Testis (tissue), 5 donors: Measurements from ENCODE around the gene FIGN. TPM values are rescaled to one million over a fixed set of nuclear protein-coding genes. Genes with fewer than 3 reads are reported as not detected.
A peak's percentile ranks its signal among the peaks of the same experiment; 100 is the strongest.

Experiments used
- DNase-seq: peaks from one replicate; pipeline ENCODE4 v3.0.0-alpha.2; 2019
- H3K27ac ChIP-seq, 2 donors: fragments of 200-600 bp; sonication (generic); one replicate each; pipeline ENCODE4 v1.5.1; 2019
- H3K27me3 ChIP-seq: fragments of 200-600 bp; sonication (generic); one replicate; pipeline ENCODE4 v1.5.1; 2019
- H3K36me3 ChIP-seq: fragments of 200-600 bp; sonication (generic); one replicate; pipeline ENCODE4 v1.5.1; 2017; ENCODE audit warnings: low read depth; ENCODE audit errors: missing control alignments
- H3K4me1 ChIP-seq: fragments of 200-600 bp; sonication (generic); one replicate; pipeline ENCODE4 v1.5.1; 2019
- H3K4me3 ChIP-seq, 2 donors: fragments of 200-600 bp; sonication (generic); one replicate each; pipeline ENCODE4 v1.5.1; 2017 to 2019
- H3K9me3 ChIP-seq: fragments of 200-600 bp; sonication (generic); one replicate; pipeline ENCODE4 v1.5.1; 2017
- POLR2A ChIP-seq: fragments of 450-650 bp; IDR thresholded peaks from one replicate; pipeline ENCODE4 v1.6.1; 2017; ENCODE audit warnings: antibody characterized with exemption, mild to moderate bottlenecking, moderate library complexity
- WGBS, 2 donors: methylation state at CpG; one replicate each; pipeline ENCODE4 v1.1.5; 2018; 5-methylcytosine and 5-hydroxymethylcytosine counted together
- intact Hi-C: fragments of 100-400 bp; cut with DNase I; formaldehyde crosslinking; loops from one replicate; pipeline ENCODE4 v1.15.1; 2023; ENCODE audit warnings: low total_unique reads
- long read RNA-seq, 2 donors: transcript quantifications; one replicate each; lab custom pipeline, GENCODE V29; 2026
- polyA plus RNA-seq: library from polyadenylated mRNA; stranded (reverse); fragments of 350-450 nt; fragmentation: Illumina TruSeq; extraction: RNeasy Lipid Tissue Mini Kit (QIAGEN cat#74804); gene quantifications from one replicate; pipeline ENCODE4 v1.2.3, GENCODE V29; 2014; ENCODE audit warnings: low read depth, low replicate concordance; ENCODE audit not compliant: insufficient read depth
- total RNA-seq, 2 donors: library from RNA; depleted of rRNA; stranded (reverse); fragments of >200 nt; gene quantifications; one replicate each; pipeline ENCODE4 v1.2.3, GENCODE V29; 2016
- TF ChIP-seq, protein P1 (sequence below), 3 experiments: fragments of 450-650 bp in 2 of 3; fragments of 200-600 bp in 1 of 3; sonication (generic) in 1 of 3; IDR thresholded peaks; one replicate each; pipeline ENCODE4 v1.5.1; 2016 to 2019; ENCODE audit warnings: antibody characterized with exemption in 3 of 3, mild to moderate bottlenecking in 2 of 3, moderate library complexity in 1 of 3

FIGN gene, protein sequence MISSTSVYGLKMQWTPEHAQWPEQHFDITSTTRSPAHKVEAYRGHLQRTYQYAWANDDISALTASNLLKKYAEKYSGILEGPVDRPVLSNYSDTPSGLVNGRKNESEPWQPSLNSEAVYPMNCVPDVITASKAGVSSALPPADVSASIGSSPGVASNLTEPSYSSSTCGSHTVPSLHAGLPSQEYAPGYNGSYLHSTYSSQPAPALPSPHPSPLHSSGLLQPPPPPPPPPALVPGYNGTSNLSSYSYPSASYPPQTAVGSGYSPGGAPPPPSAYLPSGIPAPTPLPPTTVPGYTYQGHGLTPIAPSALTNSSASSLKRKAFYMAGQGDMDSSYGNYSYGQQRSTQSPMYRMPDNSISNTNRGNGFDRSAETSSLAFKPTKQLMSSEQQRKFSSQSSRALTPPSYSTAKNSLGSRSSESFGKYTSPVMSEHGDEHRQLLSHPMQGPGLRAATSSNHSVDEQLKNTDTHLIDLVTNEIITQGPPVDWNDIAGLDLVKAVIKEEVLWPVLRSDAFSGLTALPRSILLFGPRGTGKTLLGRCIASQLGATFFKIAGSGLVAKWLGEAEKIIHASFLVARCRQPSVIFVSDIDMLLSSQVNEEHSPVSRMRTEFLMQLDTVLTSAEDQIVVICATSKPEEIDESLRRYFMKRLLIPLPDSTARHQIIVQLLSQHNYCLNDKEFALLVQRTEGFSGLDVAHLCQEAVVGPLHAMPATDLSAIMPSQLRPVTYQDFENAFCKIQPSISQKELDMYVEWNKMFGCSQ
- total RNA-seq: 1 to 10 TPM; 3.6 to 3.9 TPM
- 3.5 TPM for polyA plus RNA-seq
- long read RNA-seq, donor 1, full-length matches to known transcripts: 2 of 2 reads
- long read RNA-seq, donor 1, partial matches to known transcripts: 0 of 2 reads
- long read RNA-seq, donor 1, other reads (novel, unspliced or antisense): 0 of 2 reads
- long read RNA-seq, donor 2, full-length matches to known transcripts: 1 of 1 reads
- long read RNA-seq, donor 2, partial matches to known transcripts: 0 of 1 reads
- long read RNA-seq, donor 2, other reads (novel, unspliced or antisense): 0 of 1 reads

DNA sequence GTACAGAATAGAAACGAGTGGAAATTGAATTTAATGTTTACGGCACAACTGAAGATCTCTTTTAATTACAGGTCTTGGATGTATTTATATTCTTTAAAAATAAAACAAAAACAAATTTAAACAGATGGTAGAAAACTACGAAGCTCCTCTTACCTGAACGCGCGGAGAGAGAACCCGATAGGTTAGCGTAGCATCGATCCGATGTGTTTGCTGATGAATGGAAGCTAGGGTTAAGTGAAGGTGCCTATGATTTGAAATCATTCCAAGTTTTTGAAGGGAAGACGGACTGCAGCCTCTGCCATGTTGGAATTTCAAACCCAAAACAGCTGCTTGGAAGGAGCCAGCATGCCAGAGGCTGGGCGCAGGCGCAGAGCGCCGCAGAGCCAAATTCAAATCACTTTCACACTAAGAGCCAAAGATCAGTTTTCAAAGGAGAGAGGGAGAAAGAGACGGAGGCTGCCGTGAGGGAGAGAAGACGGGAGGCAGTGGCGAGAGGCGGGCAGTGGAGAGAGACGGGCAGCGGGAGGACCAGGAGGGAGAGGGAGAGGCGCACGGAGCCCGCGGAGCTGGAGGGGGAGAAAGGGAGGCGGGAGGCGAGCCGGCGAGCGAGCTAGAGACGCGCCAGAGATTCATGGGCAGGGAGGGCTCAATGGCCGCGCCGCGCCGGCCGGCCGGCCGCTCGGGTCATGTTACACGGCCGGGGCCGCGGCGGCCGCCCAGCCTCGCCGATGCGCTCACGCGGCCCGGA is at the start of gene FIGN:
Gene FIGN (minus strand): TSS at position 324 of the 748 bp plus-strand sequence. CDS start 1,081 bp downstream, outside the sequence.
- H3K4me3 ChIP-seq: peak within 1 kb of the TSS; percentile 72 to 73
- TF ChIP-seq, protein P1, sequence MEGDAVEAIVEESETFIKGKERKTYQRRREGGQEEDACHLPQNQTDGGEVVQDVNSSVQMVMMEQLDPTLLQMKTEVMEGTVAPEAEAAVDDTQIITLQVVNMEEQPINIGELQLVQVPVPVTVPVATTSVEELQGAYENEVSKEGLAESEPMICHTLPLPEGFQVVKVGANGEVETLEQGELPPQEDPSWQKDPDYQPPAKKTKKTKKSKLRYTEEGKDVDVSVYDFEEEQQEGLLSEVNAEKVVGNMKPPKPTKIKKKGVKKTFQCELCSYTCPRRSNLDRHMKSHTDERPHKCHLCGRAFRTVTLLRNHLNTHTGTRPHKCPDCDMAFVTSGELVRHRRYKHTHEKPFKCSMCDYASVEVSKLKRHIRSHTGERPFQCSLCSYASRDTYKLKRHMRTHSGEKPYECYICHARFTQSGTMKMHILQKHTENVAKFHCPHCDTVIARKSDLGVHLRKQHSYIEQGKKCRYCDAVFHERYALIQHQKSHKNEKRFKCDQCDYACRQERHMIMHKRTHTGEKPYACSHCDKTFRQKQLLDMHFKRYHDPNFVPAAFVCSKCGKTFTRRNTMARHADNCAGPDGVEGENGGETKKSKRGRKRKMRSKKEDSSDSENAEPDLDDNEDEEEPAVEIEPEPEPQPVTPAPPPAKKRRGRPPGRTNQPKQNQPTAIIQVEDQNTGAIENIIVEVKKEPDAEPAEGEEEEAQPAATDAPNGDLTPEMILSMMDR (IDR thresholded peaks at IDR 0.05): no peak
- TF ChIP-seq POLR2A: peak; percentile 11
- DNase-seq: peak; percentile 84
- intact Hi-C loops: no loop called here
- peak within 1 kb of the TSS; percentile 80 to 93 for H3K27ac ChIP-seq
- H3K27me3 ChIP-seq: no peaks in the 10 kb centered on the region
- 1% methylated on average over 54 of the region's 54 CpGs for WGBS, 2 donors
- H3K9me3 ChIP-seq: no peaks in the 10 kb centered on the region
- H3K36me3 ChIP-seq: no peaks in the 10 kb centered on the region
- H3K4me1 ChIP-seq: no peaks in the 10 kb centered on the region

DNA sequence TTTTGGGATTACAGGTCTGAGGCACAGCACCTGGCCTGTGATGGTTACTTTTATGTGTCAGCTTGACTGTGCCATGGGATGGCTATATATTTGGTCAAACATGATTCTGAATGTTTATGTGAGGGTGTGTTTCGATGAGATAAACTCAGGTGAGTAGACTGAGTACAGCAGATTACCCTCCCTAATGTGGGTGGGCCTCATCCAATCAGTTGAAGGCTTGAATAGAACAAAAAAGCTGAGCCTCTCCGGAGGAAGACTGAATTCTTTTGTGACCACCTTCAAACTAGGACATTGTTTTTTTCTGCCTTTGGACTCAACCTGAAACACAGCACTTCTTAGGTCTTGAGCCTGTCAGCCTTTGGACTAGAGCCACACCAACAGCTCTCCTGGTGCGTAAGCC is 49.4 kb upstream of the FIGN start:
- TF ChIP-seq, protein P1 (IDR thresholded peaks at IDR 0.05): no peak
- no peak for TF ChIP-seq POLR2A
- H3K27ac ChIP-seq: no peak overlapping the region
- no peaks in the 10 kb centered on the region for H3K9me3 ChIP-seq
- intact Hi-C loops: no loop called here
- WGBS, 2 donors: 94% methylated on average over 3 of the region's 3 CpGs
- no peak overlapping the region for H3K4me3 ChIP-seq
- no peaks in the 10 kb centered on the region for H3K4me1 ChIP-seq
- no peaks in the 10 kb centered on the region for H3K36me3 ChIP-seq
- no peaks in the 10 kb centered on the region for H3K27me3 ChIP-seq
- no peak for DNase-seq

DNA sequence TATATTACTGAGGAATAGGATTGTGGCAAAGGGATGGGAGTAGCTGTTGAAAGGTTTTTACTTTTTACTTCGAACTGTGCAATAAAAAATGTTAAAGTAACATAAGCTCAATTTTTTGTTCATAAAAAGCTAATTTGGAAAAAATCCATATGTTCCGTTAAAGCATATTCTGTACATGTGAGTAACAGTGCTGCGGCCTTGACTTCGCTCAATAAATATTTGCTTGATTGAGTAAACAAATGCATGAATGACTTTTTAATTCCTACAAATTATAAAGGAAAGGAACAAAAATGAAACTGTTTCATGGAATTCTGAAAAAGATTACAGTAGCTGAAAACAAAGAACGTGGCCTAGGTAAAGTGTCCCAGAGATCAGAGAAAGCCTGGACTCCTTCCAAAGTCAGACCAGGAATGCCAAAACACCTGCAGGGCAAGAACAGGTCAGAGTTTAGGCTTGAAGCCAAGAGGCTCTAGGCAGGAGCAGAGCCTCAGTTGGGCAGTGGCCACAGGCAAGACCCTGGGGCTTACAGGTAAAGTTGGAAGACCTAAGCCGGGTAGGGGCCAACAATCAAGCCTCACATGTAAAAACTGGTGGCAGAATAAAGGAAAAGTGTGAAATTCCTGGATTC is 44.3 kb upstream of the FIGN start:
- Histone ChIP-seq H3K4me3 (no peak overlapping the region), H3K4me1 (no peaks in the 10 kb centered on the region), H3K36me3 (no peaks in the 10 kb centered on the region), H3K9me3 (no peaks in the 10 kb centered on the region), H3K27ac (no peak overlapping the region), H3K27me3 (no peaks in the 10 kb centered on the region)
- DNase-seq: no peak
- TF ChIP-seq, protein P1 (IDR thresholded peaks at IDR 0.05): no peak
- TF ChIP-seq POLR2A: no peak
- 66 to 70% methylated on average over 6 of the region's 6 CpGs for WGBS, 2 donors
- intact Hi-C loops: no loop called here

DNA sequence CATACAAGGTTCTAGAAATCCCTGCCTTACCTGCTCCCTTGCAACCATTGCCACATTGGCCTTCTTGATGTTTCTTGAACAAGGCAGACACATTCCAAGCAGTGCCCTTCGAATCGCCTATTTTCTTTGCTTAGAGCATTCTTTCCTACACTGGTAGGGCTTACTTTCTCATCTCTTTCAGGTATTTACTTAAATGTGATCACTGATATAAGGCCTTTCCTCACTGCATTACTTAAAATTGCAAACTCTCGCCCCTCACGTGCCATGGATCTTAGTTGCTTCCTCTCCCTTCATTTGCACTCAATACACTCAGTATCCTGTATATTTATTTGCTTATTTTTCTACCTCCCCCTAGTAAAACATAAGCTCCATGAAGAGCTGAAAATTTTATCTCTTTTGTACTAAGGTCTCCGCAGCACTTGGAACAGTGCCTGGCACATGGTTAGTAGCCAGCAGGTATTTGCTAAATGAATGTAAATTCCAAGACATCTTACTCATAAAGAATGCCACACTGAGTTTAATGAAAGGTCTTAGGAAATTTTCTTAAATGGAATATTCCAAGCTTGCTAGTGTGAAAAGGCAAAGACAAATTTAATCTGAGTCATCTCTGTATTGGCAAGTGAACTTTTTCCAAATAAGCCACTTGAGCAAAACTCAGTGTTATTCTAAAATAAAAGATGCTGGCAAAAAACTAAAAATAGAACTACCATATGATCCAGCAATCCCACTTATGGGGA is 42.4 kb upstream of the FIGN start:
- no peaks in the 10 kb centered on the region for H3K36me3 ChIP-seq
- no peaks in the 10 kb centered on the region for H3K9me3 ChIP-seq
- H3K27me3 ChIP-seq: no peaks in the 10 kb centered on the region
- intact Hi-C loops: no loop called here
- WGBS, 2 donors: 84% methylated on average over 5 of the region's 5 CpGs
- H3K27ac ChIP-seq: no peak overlapping the region
- no peak for DNase-seq
- no peak for TF ChIP-seq POLR2A
- TF ChIP-seq, protein P1 (IDR thresholded peaks at IDR 0.05): no peak
- no peaks in the 10 kb centered on the region for H3K4me1 ChIP-seq
- no peak overlapping the region for H3K4me3 ChIP-seq
